Endodermal cell (in vitro differentiated cells): ENCODE results near the gene ITGA7. TPM values are rescaled to one million over a fixed set of nuclear protein-coding genes. Genes with fewer than 3 reads are reported as not detected.

Experiments
- DNase-seq: peaks from one replicate; pipeline ENCODE4 v3.0.0-alpha.2; 2017
- H3K27ac ChIP-seq: 2 replicates; pipeline ENCODE4 v1.5.1; 2013; ENCODE audit warnings: mild to moderate bottlenecking, low read depth, low read length, moderate library complexity
- H3K27me3 ChIP-seq: 2 replicates; pipeline ENCODE4 v1.6.1; 2013; ENCODE audit warnings: mild to moderate bottlenecking, low read length, moderate library complexity; ENCODE audit not compliant: insufficient read depth, control insufficient read depth, poor library complexity, severe bottlenecking
- H3K36me3 ChIP-seq: 2 replicates; pipeline ENCODE4 v1.7.0; 2013; ENCODE audit warnings: mild to moderate bottlenecking, low read length, moderate library complexity; ENCODE audit not compliant: control insufficient read depth, insufficient read depth
- H3K4me1 ChIP-seq: one replicate; pipeline ENCODE4 v1.7.0; 2013; ENCODE audit warnings: low read length; ENCODE audit not compliant: control insufficient read depth, insufficient read depth
- H3K4me3 ChIP-seq: 2 replicates; pipeline ENCODE4 v1.5.1; 2013; ENCODE audit warnings: mild to moderate bottlenecking, low read length, moderate library complexity
- H3K9ac ChIP-seq: 2 replicates; pipeline ENCODE4 v1.6.1; 2013; ENCODE audit warnings: mild to moderate bottlenecking, low read length, moderate library complexity; ENCODE audit not compliant: poor library complexity, severe bottlenecking; ENCODE audit errors: extremely low read depth
- H3K9me3 ChIP-seq: 2 replicates; pipeline ENCODE4 v1.6.1; 2013; ENCODE audit warnings: mild to moderate bottlenecking, low read length, moderate library complexity; ENCODE audit not compliant: control insufficient read depth
- H3K27ac Mint-ChIP-seq: 2 replicates; pipeline ENCODE4 v1.8.0; 2020; ENCODE audit warnings: mixed read lengths
- H3K27me3 Mint-ChIP-seq: 2 replicates; pipeline ENCODE4 v1.8.0; 2021; ENCODE audit warnings: mild to moderate bottlenecking, mixed read lengths; ENCODE audit not compliant: insufficient read depth
- H3K36me3 Mint-ChIP-seq: 2 replicates; pipeline ENCODE4 v1.8.0; 2020; ENCODE audit warnings: low read depth, mixed read lengths
- H3K4me1 Mint-ChIP-seq: 2 replicates; pipeline ENCODE4 v1.8.0; 2020; ENCODE audit warnings: mixed read lengths
- H3K4me3 Mint-ChIP-seq: 2 replicates; pipeline ENCODE4 v1.8.0; 2020; ENCODE audit warnings: mild to moderate bottlenecking, moderate library complexity, mixed read lengths
- H3K9me3 Mint-ChIP-seq: 2 replicates; pipeline ENCODE4 v1.8.0; 2020; ENCODE audit warnings: mild to moderate bottlenecking, mixed read lengths
- CTCF ChIP-seq: fragments of 200-600 bp; sonication (generic); conservative IDR thresholded peaks from 2 replicates; pipeline ENCODE4 v1.5.0; 2021; ENCODE audit warnings: antibody characterized with exemption, mild to moderate bottlenecking
- WGBS, 2 experiments: methylation state at CpG; one replicate each; pipeline versions ENCODE4 v1.1.5 to v1.1.7; 2013; ENCODE audit warnings: missing lambda C conversion rate in 2 of 2, mixed read lengths in 1 of 2; ENCODE audit not compliant: insufficient coverage in 1 of 2, insufficient read length in 1 of 2; 5-methylcytosine and 5-hydroxymethylcytosine counted together
- total RNA-seq, 2 donors: library from RNA; stranded (reverse); fragmentation: NEBNext Ultra II Directional in 1 of 2; extraction: Animal tissue kit (Norgen Biotek cat#: 25700) in 1 of 2; gene quantifications; 2 replicates in 1 of 2; 3 replicates in 1 of 2; pipeline ENCODE4 v1.2.1, GENCODE V29; 2021

The ITGA7 gene
- total RNA-seq, 2 donors from 2014 or later, result 106 to 122 TPM

- Mint-ChIP-seq H3K36me3 (no peaks in the 10 kb centered on the region), H3K4me1 (no peaks in the 10 kb centered on the region), H3K27ac (no peak overlapping the region), H3K4me3 (no peak overlapping the region), H3K9me3 (peaks cover 1% of the 10 kb centered on the region), H3K27me3 (peaks cover 13% of the 10 kb centered on the region)
- peak; percentile 43 for DNase-seq
- no peaks in the 10 kb centered on the region for H3K9me3 ChIP-seq
- no peak overlapping the region for H3K9ac ChIP-seq
- no peaks in the 10 kb centered on the region for H3K36me3 ChIP-seq
- H3K27ac ChIP-seq, result no peak overlapping the region
- no peaks in the 10 kb centered on the region for H3K4me1 ChIP-seq
- H3K27me3 ChIP-seq, result no peaks in the 10 kb centered on the region
- no peak for TF ChIP-seq CTCF
- H3K4me3 ChIP-seq, result no peak overlapping the region
These were observed 37.4 kb downstream of the ITGA7 start for GRCh38 chr12:55670276-55670675.

DNA sequence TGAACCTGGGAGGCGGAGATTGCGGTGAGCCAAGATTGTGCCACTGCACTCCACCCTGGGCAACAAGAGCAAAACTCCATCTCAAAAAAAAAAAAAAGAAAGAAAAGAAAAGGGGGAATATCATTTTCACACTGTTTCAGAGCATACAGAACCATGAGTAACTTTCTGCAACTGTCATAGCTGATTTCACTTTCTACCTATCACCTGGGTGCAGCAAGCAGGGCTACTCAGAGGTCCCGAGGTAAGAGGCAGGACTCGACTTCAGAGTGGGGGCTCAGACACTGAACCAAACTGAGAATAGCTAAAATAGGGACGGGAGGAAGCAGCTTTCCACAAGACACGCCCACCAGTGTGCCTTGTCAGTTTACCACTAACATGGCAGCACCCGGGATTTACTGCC is 41.2 kb downstream of the ITGA7 start:
- H3K9ac ChIP-seq, result no peak overlapping the region
- 86 to 100% methylated on average over 5 to 7 of the region's 7 CpGs for WGBS, 2 experiments
- H3K4me3 ChIP-seq, result no peak overlapping the region
- H3K36me3 Mint-ChIP-seq, result no peaks in the 10 kb centered on the region
- H3K27ac ChIP-seq, result no peak overlapping the region
- peaks cover 7% of the 10 kb centered on the region for H3K4me1 Mint-ChIP-seq
- H3K36me3 ChIP-seq, result no peaks in the 10 kb centered on the region
- peak; percentile 38 for DNase-seq
- no peak overlapping the region for H3K4me3 Mint-ChIP-seq
- H3K27me3 ChIP-seq, result no peaks in the 10 kb centered on the region
- peaks cover 1% of the 10 kb centered on the region for H3K9me3 Mint-ChIP-seq
- no peaks in the 10 kb centered on the region for H3K9me3 ChIP-seq
- TF ChIP-seq CTCF, result no peak
- no peak overlapping the region for H3K27ac Mint-ChIP-seq
- H3K4me1 ChIP-seq, result peaks cover 12% of the 10 kb centered on the region
- H3K27me3 Mint-ChIP-seq, result no peaks in the 10 kb centered on the region

GRCh38 chr12:55664826-55665225 is 42.9 kb downstream of the ITGA7 start:
- peak; percentile 35 for DNase-seq
- Histone ChIP-seq H3K4me1 (peaks cover 12% of the 10 kb centered on the region), H3K9ac (no peak overlapping the region), H3K27me3 (no peaks in the 10 kb centered on the region), H3K27ac (no peak overlapping the region), H3K4me3 (no peak overlapping the region), H3K36me3 (no peaks in the 10 kb centered on the region), H3K9me3 (no peaks in the 10 kb centered on the region)
- Mint-ChIP-seq H3K27ac (no peak overlapping the region), H3K36me3 (no peaks in the 10 kb centered on the region), H3K4me3 (no peak overlapping the region), H3K9me3 (peaks cover 1% of the 10 kb centered on the region), H3K4me1 (peaks cover 7% of the 10 kb centered on the region), H3K27me3 (no peaks in the 10 kb centered on the region)
- TF ChIP-seq CTCF, result no peak
- WGBS, 2 experiments, result 90 to 95% methylated on average over 9 to 10 of the region's 10 CpGs
